D721Med (cell line): ENCODE measurements around the gene SIX2.

Experiments used
- DNase-seq: peaks from one replicate; pipeline ENCODE4 v3.0.0; 2011; ENCODE audit warnings: low spot score; ENCODE audit not compliant: insufficient read length
- FAIRE-seq: peaks from 2 replicates; lab custom pipeline; 2011; peaks lifted over from hg19 to GRCh38; lab: Jason Lieb, UNC
- TF ChIP-seq, protein P1 (sequence below): IDR thresholded peaks from 2 replicates; pipeline ENCODE4 v1.5.1; 2012; ENCODE audit warnings: mild to moderate bottlenecking, control low read depth; ENCODE audit not compliant: insufficient read depth; ENCODE audit errors: missing control alignments

The SIX2 gene

DNA sequence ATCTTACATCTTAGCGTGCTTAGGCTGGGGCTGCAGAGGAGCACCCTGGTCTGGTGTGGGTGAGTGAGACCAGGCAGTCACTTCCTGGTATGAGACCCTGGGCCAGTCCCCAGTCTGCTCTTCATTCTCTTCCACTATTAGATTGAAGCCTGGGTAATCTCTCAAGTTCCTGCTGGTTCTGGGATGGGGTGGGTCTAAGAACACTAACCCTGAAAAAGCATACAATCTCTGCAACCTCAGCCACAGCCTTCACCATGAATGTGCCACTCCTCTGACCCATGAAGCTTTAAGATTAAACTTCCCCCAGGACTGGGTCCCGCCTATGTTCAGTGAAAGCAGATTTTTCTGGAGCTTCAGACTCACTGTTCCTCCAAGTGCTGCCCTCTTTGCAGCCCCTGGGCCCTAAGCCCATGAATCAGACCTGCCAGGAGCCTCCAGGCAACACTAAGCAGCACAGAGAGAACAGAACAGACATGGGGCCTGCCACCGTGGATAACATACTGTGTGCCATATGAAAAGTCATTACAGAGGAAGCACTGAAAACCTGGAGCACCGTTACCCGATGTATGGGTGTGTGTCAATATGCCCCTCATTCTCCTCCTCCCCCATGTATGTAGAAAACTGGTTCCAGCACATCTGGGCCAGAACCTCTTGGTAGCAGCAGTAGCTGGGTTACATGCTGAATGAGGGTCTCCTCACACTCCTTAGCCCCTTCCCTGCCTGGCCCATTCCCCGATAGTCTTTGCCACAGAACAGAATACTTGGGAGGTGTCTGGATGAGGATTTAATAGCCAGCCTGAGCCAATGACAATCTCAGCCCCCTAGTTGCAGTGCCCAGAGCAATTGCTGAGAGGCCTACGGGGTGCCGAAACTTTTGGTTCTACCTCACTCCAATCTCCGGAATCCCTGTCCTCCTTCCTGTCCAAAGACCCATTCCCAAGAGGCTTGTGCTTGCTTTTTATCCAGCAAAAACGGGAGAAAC is 2.7 kb upstream of the SIX2 start:
- no peak for FAIRE-seq
- TF ChIP-seq, protein P1, sequence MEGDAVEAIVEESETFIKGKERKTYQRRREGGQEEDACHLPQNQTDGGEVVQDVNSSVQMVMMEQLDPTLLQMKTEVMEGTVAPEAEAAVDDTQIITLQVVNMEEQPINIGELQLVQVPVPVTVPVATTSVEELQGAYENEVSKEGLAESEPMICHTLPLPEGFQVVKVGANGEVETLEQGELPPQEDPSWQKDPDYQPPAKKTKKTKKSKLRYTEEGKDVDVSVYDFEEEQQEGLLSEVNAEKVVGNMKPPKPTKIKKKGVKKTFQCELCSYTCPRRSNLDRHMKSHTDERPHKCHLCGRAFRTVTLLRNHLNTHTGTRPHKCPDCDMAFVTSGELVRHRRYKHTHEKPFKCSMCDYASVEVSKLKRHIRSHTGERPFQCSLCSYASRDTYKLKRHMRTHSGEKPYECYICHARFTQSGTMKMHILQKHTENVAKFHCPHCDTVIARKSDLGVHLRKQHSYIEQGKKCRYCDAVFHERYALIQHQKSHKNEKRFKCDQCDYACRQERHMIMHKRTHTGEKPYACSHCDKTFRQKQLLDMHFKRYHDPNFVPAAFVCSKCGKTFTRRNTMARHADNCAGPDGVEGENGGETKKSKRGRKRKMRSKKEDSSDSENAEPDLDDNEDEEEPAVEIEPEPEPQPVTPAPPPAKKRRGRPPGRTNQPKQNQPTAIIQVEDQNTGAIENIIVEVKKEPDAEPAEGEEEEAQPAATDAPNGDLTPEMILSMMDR, result no peak
- DNase-seq, result no peak

DNA sequence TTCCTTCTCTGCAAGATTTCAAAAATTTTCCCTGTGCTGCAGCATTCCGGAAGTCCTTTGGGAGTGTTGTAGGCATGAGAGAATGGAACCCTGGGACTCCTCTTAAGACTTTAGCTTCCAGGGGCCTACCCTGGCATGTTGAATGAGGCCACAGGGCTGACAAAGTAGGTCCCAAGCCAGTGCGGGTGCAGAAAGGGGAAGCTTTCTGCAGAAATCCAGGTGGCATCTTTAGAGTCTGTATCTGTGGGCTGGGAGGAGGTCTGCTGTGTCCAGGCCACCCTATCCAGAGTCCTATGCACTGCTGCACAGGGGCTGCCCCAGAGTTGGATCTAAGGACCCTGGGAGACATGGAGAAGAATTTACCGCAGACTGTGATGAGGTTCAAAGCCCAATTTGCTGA is 1.9 kb upstream of the SIX2 start:
- TF ChIP-seq, protein P1, result no peak
- DNase-seq (no peak), FAIRE-seq (no peak)

DNA sequence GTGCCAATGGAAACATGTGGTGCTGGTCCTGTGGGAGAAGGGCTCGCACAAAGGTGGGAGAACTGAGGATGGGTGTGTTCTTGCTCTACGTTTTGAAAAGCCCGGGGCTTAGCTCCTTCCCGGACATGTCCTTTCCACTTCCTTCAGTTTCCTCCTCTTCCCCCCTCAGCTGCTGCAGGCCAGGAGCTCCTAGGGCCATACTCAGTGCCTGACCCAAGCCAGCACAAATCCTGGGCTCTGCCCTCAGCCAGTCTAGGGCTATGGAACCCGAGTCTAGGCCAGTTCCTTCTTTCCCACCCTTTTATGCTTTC is 1.4 kb upstream of the SIX2 start:
- FAIRE-seq (no peak), DNase-seq (no peak)
- TF ChIP-seq, protein P1, result no peak

DNA sequence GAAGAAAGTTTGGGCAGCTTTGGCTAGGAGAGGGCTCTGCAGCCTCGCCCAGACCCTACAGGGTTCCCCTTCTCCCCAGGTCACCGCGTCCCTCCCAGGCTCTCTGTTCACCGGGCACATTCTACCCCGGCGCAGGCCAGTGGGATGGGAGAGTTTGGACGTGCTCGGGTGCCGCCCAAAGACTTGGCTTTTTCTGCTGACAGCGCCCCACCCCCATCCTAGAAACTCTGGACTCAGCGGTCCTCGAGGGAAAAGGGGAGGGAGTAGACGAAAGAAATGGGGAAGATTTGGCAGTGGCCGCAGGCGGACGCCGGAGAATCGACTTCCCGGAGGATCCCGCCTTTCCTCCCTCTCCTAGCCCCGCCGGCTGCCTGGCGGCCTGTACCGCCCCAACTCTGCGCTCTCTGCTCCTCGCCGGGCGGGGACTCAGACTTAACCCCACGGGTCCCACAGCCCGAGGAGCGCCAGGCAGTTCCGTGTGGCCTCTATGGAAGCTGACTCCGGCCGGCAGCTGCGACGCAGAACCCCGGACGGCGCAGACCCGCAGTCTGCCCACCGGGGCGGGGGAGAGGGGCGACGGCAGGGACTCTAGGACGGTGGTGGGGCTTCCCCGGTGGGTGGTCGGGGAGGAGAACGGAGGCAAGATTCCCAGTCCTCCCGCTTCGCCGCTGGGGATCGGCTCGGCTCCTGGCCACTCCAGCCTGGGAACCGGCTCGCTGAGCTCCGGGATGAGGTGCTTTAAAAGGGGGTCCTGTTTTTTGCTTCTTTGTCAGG is 863 bp upstream of the SIX2 start:
- no peak for DNase-seq
- TF ChIP-seq, protein P1, result no peak
- no peak for FAIRE-seq

DNA sequence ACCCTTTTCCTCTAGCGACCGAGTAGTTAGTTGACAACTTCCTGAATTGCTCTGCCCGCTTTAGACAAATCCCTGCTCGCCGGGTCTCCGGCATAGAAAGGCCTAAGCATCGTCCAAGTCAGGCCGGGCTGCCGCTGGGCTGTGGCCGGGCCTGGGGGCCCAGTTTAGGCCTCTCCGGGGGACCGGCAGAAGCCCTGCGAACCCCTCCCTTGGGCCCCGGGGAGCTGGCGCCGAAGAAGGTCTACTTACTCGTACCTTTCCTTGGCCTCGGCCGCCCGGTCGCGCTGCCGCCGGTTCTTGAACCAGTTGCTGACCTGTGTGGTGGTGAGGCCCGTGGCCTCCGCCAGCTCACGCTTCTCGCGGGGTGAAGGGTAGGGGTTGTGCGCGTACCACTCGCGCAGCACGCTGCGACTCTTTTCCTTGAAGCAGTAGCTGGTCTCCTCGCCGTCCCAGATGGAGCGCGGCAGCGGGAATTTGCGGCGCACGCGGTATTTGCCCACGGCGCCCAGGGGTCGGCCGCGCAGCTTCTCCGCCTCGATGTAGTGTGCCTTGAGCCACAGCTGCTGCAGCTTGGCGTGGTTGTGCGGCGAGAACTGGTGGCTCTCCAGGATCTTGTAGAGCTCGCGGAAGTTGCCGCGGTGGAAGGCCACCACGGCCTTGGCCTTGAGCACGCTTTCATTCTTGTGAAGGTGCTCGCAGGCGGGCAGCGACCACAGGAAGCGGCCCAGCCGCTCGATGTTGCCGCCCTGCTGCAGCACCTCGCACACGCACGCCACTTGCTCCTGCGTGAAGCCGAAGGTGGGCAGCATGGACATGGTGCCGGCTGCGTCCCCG is 739 bp downstream of the SIX2 start:
- no peak for FAIRE-seq
- no peak for DNase-seq
- TF ChIP-seq, protein P1, result no peak

DNA sequence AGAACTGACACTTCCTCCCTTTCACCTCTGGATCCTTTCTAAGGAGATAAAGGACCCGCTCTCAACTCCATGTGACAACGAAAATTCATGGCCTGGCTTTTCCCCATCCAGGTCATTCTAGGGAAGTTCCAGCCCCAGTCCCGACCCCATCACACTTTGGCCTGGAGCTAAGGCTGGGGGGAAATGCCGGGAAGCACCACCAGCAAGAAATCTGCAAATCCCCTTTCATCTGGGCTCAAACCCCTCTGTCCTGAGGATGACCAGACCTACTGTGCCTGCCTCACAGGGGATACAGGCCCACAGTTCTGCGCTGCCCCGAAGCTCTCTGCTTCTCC is 1.3 kb downstream of the SIX2 start:
- FAIRE-seq, result no peak
- DNase-seq, result no peak
- TF ChIP-seq, protein P1, result no peak
